IMR-90 (cell line): ENCODE data around the gene IZUMO2.

Source experiments
- BHLHE40 ChIP-seq: fragments of 150-350 bp; IDR thresholded peaks from 2 replicates; pipeline ENCODE4 v1.6.1; 2016; ENCODE audit warnings: mild to moderate bottlenecking, low read depth, low read length
- CEBPB ChIP-seq: IDR thresholded peaks from 2 replicates; pipeline ENCODE4 v1.6.1; 2012; ENCODE audit warnings: low read depth, low read length, improper control_type of control experiment
- CHD1 ChIP-seq: IDR thresholded peaks from 2 replicates; pipeline ENCODE4 v1.6.1; 2012; ENCODE audit warnings: low read depth, low read length, improper control_type of control experiment
- FOS ChIP-seq: fragments of 150-350 bp; IDR thresholded peaks from 2 replicates; pipeline ENCODE4 v1.6.1; 2016; ENCODE audit warnings: low read depth, low read length
- MAZ ChIP-seq: IDR thresholded peaks from 2 replicates; pipeline ENCODE4 v1.6.1; 2012; ENCODE audit warnings: low read depth, mild to moderate bottlenecking, low read length, improper control_type of control experiment, moderate library complexity, borderline replicate concordance
- MXI1 ChIP-seq: IDR thresholded peaks from 2 replicates; pipeline ENCODE4 v1.6.1; 2012; ENCODE audit warnings: low read depth, mild to moderate bottlenecking, low read length, moderate library complexity, borderline replicate concordance
- POLR2A ChIP-seq: IDR thresholded peaks from 2 replicates; pipeline ENCODE4 v1.6.1; 2012; ENCODE audit warnings: mild to moderate bottlenecking, low read depth, low read length
- RAD21 ChIP-seq: IDR thresholded peaks from 2 replicates; pipeline ENCODE4 v1.6.1; 2012; ENCODE audit warnings: low read length, improper control_type of control experiment
- RCOR1 ChIP-seq: IDR thresholded peaks from 2 replicates; pipeline ENCODE4 v1.6.1; 2012; ENCODE audit warnings: mild to moderate bottlenecking, low read length, improper control_type of control experiment; ENCODE audit not compliant: insufficient replicate concordance
- RFX5 ChIP-seq: IDR thresholded peaks from 2 replicates; pipeline ENCODE4 v1.8.0; 2012; ENCODE audit warnings: low read depth, mild to moderate bottlenecking, low read length, moderate library complexity
- SMC3 ChIP-seq: fragments of 150-350 bp; IDR thresholded peaks from 2 replicates; pipeline ENCODE4 v1.6.1; 2016; ENCODE audit warnings: low read depth, mild to moderate bottlenecking, antibody characterized with exemption, low read length, moderate library complexity
- TF ChIP-seq, protein P1 (sequence below): conservative IDR thresholded peaks from 2 replicates; pipeline ENCODE4 v1.5.1; 2012; ENCODE audit warnings: mild to moderate bottlenecking, low read depth, low read length, improper control_type of control experiment
- TF ChIP-seq, protein P2 (sequence below): fragments of 150-350 bp; IDR thresholded peaks from 2 replicates; pipeline ENCODE4 v1.6.1; 2017; ENCODE audit warnings: mild to moderate bottlenecking, antibody characterized with exemption, low read length, low read depth
- TF ChIP-seq, protein P3 (sequence below): fragments of 150-350 bp; IDR thresholded peaks from 2 replicates; pipeline ENCODE4 v1.6.1; 2016; ENCODE audit warnings: low read depth, mild to moderate bottlenecking, low read length, moderate library complexity, borderline replicate concordance

DNA sequence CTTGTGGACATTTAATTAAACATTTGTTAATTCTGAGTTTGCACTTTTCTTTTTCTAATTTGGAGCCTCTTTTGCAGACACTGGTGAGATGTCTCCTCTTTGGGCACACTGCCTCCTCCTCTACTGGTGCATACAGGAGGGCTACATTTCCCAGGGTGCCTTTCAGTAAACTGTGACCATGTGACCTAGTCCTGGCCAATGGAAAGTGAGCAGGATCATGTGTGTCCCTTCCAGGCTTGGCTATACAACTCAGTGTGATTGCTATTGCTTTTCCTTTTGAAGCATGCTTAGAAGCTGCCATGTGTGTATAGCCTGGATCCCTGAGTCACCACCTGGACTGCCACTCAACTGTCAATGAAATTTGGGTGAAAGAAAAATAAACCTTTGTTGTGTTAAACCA lies 4.5 kb downstream of the IZUMO2 start:
- TF ChIP-seq POLR2A (no peak), RAD21 (no peak), MXI1 (no peak), RCOR1 (no peak), FOS (no peak), CHD1 (no peak), MAZ (no peak), CEBPB (no peak), RFX5 (no peak), BHLHE40 (no peak), SMC3 (no peak)
- TF ChIP-seq, protein P1, sequence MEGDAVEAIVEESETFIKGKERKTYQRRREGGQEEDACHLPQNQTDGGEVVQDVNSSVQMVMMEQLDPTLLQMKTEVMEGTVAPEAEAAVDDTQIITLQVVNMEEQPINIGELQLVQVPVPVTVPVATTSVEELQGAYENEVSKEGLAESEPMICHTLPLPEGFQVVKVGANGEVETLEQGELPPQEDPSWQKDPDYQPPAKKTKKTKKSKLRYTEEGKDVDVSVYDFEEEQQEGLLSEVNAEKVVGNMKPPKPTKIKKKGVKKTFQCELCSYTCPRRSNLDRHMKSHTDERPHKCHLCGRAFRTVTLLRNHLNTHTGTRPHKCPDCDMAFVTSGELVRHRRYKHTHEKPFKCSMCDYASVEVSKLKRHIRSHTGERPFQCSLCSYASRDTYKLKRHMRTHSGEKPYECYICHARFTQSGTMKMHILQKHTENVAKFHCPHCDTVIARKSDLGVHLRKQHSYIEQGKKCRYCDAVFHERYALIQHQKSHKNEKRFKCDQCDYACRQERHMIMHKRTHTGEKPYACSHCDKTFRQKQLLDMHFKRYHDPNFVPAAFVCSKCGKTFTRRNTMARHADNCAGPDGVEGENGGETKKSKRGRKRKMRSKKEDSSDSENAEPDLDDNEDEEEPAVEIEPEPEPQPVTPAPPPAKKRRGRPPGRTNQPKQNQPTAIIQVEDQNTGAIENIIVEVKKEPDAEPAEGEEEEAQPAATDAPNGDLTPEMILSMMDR = no peak
- TF ChIP-seq, protein P2, sequence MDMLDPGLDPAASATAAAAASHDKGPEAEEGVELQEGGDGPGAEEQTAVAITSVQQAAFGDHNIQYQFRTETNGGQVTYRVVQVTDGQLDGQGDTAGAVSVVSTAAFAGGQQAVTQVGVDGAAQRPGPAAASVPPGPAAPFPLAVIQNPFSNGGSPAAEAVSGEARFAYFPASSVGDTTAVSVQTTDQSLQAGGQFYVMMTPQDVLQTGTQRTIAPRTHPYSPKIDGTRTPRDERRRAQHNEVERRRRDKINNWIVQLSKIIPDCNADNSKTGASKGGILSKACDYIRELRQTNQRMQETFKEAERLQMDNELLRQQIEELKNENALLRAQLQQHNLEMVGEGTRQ = no peak
- TF ChIP-seq, protein P3, sequence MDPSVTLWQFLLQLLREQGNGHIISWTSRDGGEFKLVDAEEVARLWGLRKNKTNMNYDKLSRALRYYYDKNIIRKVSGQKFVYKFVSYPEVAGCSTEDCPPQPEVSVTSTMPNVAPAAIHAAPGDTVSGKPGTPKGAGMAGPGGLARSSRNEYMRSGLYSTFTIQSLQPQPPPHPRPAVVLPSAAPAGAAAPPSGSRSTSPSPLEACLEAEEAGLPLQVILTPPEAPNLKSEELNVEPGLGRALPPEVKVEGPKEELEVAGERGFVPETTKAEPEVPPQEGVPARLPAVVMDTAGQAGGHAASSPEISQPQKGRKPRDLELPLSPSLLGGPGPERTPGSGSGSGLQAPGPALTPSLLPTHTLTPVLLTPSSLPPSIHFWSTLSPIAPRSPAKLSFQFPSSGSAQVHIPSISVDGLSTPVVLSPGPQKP = no peak
